H1 (cell line): ENCODE data around the gene KRT83.

ENCODE experiments used
- ASH2L ChIP-seq: fragments of 200-600, 300-600 bp; sonication (generic); IDR thresholded peaks from one replicate; pipeline ENCODE4 v1.7.1; 2017; ENCODE audit warnings: low read length
- BRCA1 ChIP-seq: IDR thresholded peaks from 2 replicates; pipeline ENCODE4 v1.6.1; 2012; ENCODE audit warnings: low read depth, low read length, improper control_type of control experiment
- CTCF ChIP-seq, 3 experiments: IDR thresholded peaks; 1 replicate in 2 of 3; 2 replicates in 1 of 3; pipeline versions ENCODE4 v1.5.1 to v1.6.1; 2011; ENCODE audit warnings: low read length in 3 of 3, mild to moderate bottlenecking in 3 of 3, inconsistent platforms in 2 of 3, low read depth in 1 of 3, moderate library complexity in 1 of 3; ENCODE audit not compliant: insufficient read depth in 1 of 3; ENCODE audit errors: control extremely low read depth in 1 of 3
- EZH2 ChIP-seq: fragments of 200-600 bp; sonication (generic); IDR thresholded peaks from 2 replicates; pipeline ENCODE4 v1.7.1; 2012; ENCODE audit warnings: low read depth, mild to moderate bottlenecking, moderate library complexity, low read length, inconsistent platforms; ENCODE audit not compliant: severe bottlenecking
- JUND ChIP-seq: IDR thresholded peaks from 2 replicates; pipeline ENCODE4 v1.6.1; 2011; ENCODE audit warnings: mild to moderate bottlenecking, improper control_type of control experiment, low read length
- POLR2AphosphoS5 ChIP-seq: IDR thresholded peaks from 2 replicates; pipeline ENCODE4 v1.6.1; 2011; ENCODE audit warnings: low read depth, low read length
- SRF ChIP-seq: IDR thresholded peaks from 2 replicates; pipeline ENCODE4 v1.6.1; 2011; ENCODE audit warnings: mild to moderate bottlenecking, low read depth, low read length, moderate library complexity
- YY1 ChIP-seq: IDR thresholded peaks from 2 replicates; pipeline ENCODE4 v1.6.1; 2011; ENCODE audit warnings: low read depth, mild to moderate bottlenecking, low read length

- TF ChIP-seq ASH2L = no peak
- no peak for TF ChIP-seq EZH2
- no peak for TF ChIP-seq CTCF (IDR thresholded peaks at IDR 0.05; ENCODE audit: control extremely low read depth in 1 of 3, insufficient read depth in 1 of 3, low read depth in 1 of 3, low read length in 3 of 3)
- no peak for TF ChIP-seq JUND
- TF ChIP-seq BRCA1 = no peak
- no peak for TF ChIP-seq SRF
- TF ChIP-seq YY1 = no peak
- TF ChIP-seq POLR2AphosphoS5 = no peak
Observed at GRCh38 chr12:52359621-52360061, 38.4 kb upstream of the KRT83 start.
